Spleen (tissue), 11 donors: ENCODE results near the gene PLSCR4. TPM values are rescaled to one million over a fixed set of nuclear protein-coding genes. Genes with fewer than 3 reads are reported as not detected.
"Not testable (repeated sequence)": the region's sequence is repeated elsewhere in the genome, so short reads cannot be mapped to it uniquely, and the experiment has no call there.

ENCODE experiments used
- DNase-seq: peaks from one replicate; pipeline ENCODE4 v3.0.0-alpha.2; 2020
- H3K27ac ChIP-seq, 8 donors: fragments of 200-600 bp; sonication (generic) in 7 of 8; 1 replicate in 4 of 8; 2 replicates in 4 of 8; pipeline versions ENCODE4 v1.5.0 to v1.8.0; 2016 to 2021; ENCODE audit warnings: inconsistent platforms in 4 of 8, mild to moderate bottlenecking in 4 of 8, moderate library complexity in 1 of 8
- H3K27me3 ChIP-seq, 7 donors: fragments of 200-600 bp; sonication (generic) in 6 of 7; replicated peaks in 1 of 7; 1 replicate in 4 of 7; 2 replicates in 3 of 7; pipeline versions ENCODE4 v1.5.0 to v1.8.0; 2016 to 2021; ENCODE audit warnings: inconsistent platforms in 3 of 7, mild to moderate bottlenecking in 1 of 7
- H3K36me3 ChIP-seq, 6 donors: fragments of 200-600 bp; sonication (generic) in 5 of 6; 1 replicate in 4 of 6; 2 replicates in 2 of 6; pipeline versions ENCODE4 v1.5.0 to v1.8.0; 2016 to 2021; ENCODE audit warnings: inconsistent platforms in 2 of 6
- H3K4me1 ChIP-seq, 6 donors: fragments of 200-600 bp; sonication (generic) in 5 of 6; 1 replicate in 3 of 6; 2 replicates in 3 of 6; pipeline versions ENCODE4 v1.5.0 to v1.8.0; 2016 to 2021; ENCODE audit warnings: inconsistent platforms in 3 of 6
- H3K4me3 ChIP-seq, 8 donors: fragments of 200-600 bp; sonication (generic) in 7 of 8; 1 replicate in 4 of 8; 2 replicates in 4 of 8; pipeline versions ENCODE4 v1.5.0 to v1.8.0; 2016 to 2021; ENCODE audit warnings: inconsistent platforms in 4 of 8, mild to moderate bottlenecking in 4 of 8, moderate library complexity in 2 of 8
- H3K9me3 ChIP-seq, 8 donors: fragments of 200-600 bp; sonication (generic) in 7 of 8; 1 replicate in 4 of 8; 2 replicates in 4 of 8; pipeline versions ENCODE4 v1.5.0 to v1.8.0; 2016 to 2021; ENCODE audit warnings: inconsistent platforms in 4 of 8
- POLR2A ChIP-seq, 3 donors: fragments of 450-650 bp; IDR thresholded peaks; one replicate each; pipeline ENCODE4 v1.5.1; 2017; ENCODE audit warnings: antibody characterized with exemption in 3 of 3, mild to moderate bottlenecking in 1 of 3
- POLR2AphosphoS5 ChIP-seq, 3 donors: sonication (generic); formaldehyde crosslinking; IDR thresholded peaks; one replicate each; pipeline ENCODE4 v1.5.1; 2017; ENCODE audit warnings: antibody characterized with exemption in 3 of 3
- WGBS, 5 donors: extraction: QIAGEN DNeasy Blood & Tissue Kit in 3 of 5; methylation state at CpG; one replicate each; pipeline versions ENCODE4 v1.1.5 to v1.1.7; 2013 to 2018; 5-methylcytosine and 5-hydroxymethylcytosine counted together
- intact Hi-C: fragments of 100-400 bp; cut with DNase I; formaldehyde crosslinking; loops from one replicate; pipeline ENCODE4 v1.15.0; 2023; ENCODE audit warnings: low total_unique reads
- polyA plus RNA-seq, 3 donors: library from polyadenylated mRNA; stranded (reverse); fragments of 200-250 nt; gene quantifications; one replicate each; pipeline ENCODE4 v1.2.1, GENCODE V29; 2013
- total RNA-seq, 7 donors: library from RNA; depleted of rRNA in 3 of 7; stranded (reverse); fragments of >200 nt in 3 of 7; fragmentation: NEBNext Ultra II Directional in 4 of 7; extraction: Animal tissue kit (Norgen Biotek cat#: 25700) in 4 of 7; gene quantifications; one replicate each; pipeline versions ENCODE4 v1.1.0 to v1.2.1, GENCODE V29; 2016 to 2021
- TF ChIP-seq, protein P1 (sequence below), 11 experiments: fragments of 200-600 bp in 7 of 11; fragments of 450-650 bp in 4 of 11; sonication (generic) in 4 of 11; IDR thresholded peaks in 8 of 11; conservative IDR thresholded peaks in 3 of 11; 1 replicate in 7 of 11; 2 replicates in 4 of 11; pipeline versions ENCODE4 v1.4.0 to v1.8.0; 2016 to 2021; ENCODE audit warnings: antibody characterized with exemption in 11 of 11, inconsistent platforms in 4 of 11, mild to moderate bottlenecking in 1 of 11
- donor health status: healthy with polysubstance abuse.
- donor health status: DM: no; HTN: no; CAD: no; lungs with moderate emphysema.
- donor health status: DM: no; HTN: no; CAD: no.
- donor health status: Bipolar disorder and iron deficiency.
- donor health status: healthy.
- donor health status: DM: no; HTN: no; CAD: no.
- donor health status: DM: yes; HTN: yes; CAD: no.

PLSCR4 gene
- total and polyA plus RNA-seq, 10 donors: 4.7 to 77.5 (median 36.0) TPM

- Histone ChIP-seq H3K27ac (no peak overlapping the region), H3K4me3 (no peak overlapping the region), H3K27me3 (peaks cover 0 to 7% (median 0%) of the 10 kb centered on the region in 7 donors), H3K9me3 (peaks cover 0 to 13% (median 5%) of the 10 kb centered on the region in 8 donors), H3K36me3 (no peaks in the 10 kb centered on the region), H3K4me1 (peaks cover 0 to 8% (median 1%) of the 10 kb centered on the region in 6 donors)
- intact Hi-C loops: no loop called here
- DNase-seq: no peak
- TF ChIP-seq POLR2A (IDR thresholded peaks at IDR 0.05): no peak
- TF ChIP-seq POLR2AphosphoS5 (IDR thresholded peaks at IDR 0.05): no peak
- TF ChIP-seq, protein P1, sequence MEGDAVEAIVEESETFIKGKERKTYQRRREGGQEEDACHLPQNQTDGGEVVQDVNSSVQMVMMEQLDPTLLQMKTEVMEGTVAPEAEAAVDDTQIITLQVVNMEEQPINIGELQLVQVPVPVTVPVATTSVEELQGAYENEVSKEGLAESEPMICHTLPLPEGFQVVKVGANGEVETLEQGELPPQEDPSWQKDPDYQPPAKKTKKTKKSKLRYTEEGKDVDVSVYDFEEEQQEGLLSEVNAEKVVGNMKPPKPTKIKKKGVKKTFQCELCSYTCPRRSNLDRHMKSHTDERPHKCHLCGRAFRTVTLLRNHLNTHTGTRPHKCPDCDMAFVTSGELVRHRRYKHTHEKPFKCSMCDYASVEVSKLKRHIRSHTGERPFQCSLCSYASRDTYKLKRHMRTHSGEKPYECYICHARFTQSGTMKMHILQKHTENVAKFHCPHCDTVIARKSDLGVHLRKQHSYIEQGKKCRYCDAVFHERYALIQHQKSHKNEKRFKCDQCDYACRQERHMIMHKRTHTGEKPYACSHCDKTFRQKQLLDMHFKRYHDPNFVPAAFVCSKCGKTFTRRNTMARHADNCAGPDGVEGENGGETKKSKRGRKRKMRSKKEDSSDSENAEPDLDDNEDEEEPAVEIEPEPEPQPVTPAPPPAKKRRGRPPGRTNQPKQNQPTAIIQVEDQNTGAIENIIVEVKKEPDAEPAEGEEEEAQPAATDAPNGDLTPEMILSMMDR (IDR thresholded peaks at IDR 0.05 in 8 of 11, conservative IDR thresholded peaks at IDR 0.05 in 3 of 11): no peak
- 69 to 85% (median 77%) methylated on average over 2 to 3 of the region's 3 CpGs for WGBS, 5 donors
These were observed 6.1 kb upstream of the PLSCR4 start for GRCh38 chr3:146256851-146257486.

DNA sequence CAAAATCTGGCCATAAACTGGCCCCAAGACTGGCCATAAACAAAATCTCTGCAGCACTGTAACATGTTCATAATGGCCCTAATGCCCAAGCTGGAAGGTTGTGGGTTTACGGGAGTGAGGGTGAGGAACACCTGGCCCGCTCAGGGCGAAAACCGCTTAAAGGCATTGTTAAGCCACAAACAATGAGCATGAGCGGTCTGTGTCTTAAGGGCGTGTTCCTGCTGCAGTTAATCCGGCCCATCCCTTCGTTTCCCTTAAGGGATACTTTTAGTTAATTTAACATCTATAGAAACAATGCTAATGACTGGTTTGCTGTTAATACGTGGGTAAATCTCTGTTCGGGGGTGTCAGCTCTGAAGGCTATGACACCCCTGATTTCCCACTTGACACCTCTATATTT is 1.5 kb upstream of the PLSCR4 start:
- H3K4me3 ChIP-seq, DNase-seq, H3K36me3 ChIP-seq, intact Hi-C loops: not testable (repeated sequence)
- 78 to 87% (median 82%) methylated on average over 10 of the region's 10 CpGs for WGBS, 5 donors
- Histone ChIP-seq H3K27ac (peak overlapping the region in 7 of 8 donors; percentile 89 to 94 (median 92)), H3K27me3 (peaks cover 0 to 35% (median 8%) of the 10 kb centered on the region in 7 donors), H3K4me1 (peaks cover 3 to 31% (median 11%) of the 10 kb centered on the region in 6 donors), H3K9me3 (peaks cover 0 to 13% (median 5%) of the 10 kb centered on the region in 8 donors)

DNA sequence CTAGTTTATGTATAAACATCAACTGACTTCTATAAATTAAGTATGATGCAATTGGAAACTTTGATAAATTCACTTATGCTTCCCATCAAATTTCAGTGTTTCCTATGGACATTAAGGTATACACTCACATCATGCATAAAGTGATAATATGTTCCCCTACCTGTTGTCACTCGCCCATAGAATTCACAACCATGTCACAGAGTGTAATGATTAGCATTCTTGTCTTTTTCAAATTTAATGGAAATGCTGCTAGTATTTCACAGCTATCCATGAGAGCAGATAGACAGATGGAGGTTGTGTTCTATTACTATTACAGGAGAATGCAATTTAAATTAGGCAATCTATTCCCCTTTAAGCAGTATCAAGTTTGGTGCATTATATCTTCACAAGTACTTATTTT is 984 bp downstream of the PLSCR4 start:
- WGBS, 5 donors: 36 to 76% (median 47%) methylated on average over 1 of the region's 1 CpG
- TF ChIP-seq, protein P1 (IDR thresholded peaks at IDR 0.05 in 8 of 11, conservative IDR thresholded peaks at IDR 0.05 in 3 of 11): no peak
- TF ChIP-seq POLR2AphosphoS5 (IDR thresholded peaks at IDR 0.05): no peak
- no peak for TF ChIP-seq POLR2A (IDR thresholded peaks at IDR 0.05)
- intact Hi-C loops: no loop called here
- Histone ChIP-seq H3K36me3 (no peaks in the 10 kb centered on the region), H3K4me1 (peaks cover 3 to 31% (median 11%) of the 10 kb centered on the region in 6 donors), H3K27me3 (peaks cover 0 to 30% (median 8%) of the 10 kb centered on the region in 7 donors), H3K4me3 (peak overlapping the region; percentile 52 to 78 (median 63)), H3K9me3 (peaks cover 0 to 13% (median 5%) of the 10 kb centered on the region in 8 donors), H3K27ac (peak overlapping the region; percentile 62 to 94 (median 91))
- no peak for DNase-seq

DNA sequence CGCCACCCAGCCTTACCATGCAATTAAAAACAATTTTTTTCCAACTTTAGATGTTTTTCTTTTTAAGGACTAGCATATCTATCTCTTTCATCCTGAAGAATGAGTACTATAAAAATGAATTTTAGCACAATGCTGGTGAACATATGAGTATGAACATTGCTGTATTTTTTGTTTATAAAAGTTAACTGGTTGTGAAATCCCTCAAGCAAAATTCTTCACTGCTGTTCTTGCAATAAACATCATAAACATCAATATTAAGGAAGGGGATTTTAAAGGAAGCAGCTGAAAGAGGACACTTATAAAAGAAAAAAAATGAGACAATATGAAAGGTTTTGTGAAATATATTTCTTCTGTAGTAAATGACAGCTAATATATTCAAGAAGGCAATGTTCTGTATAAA is 3.0 kb downstream of the PLSCR4 start:
- Histone ChIP-seq H3K36me3 (no peaks in the 10 kb centered on the region), H3K4me1 (peaks cover 3 to 31% (median 11%) of the 10 kb centered on the region in 6 donors), H3K27ac (peak overlapping the region in 1 of 8 donors; percentile 1), H3K27me3 (peaks cover 0 to 30% (median 8%) of the 10 kb centered on the region in 7 donors), H3K9me3 (no peaks in the 10 kb centered on the region), H3K4me3 (peak overlapping the region in 2 of 8 donors; percentile 67 to 78)
- TF ChIP-seq POLR2A (IDR thresholded peaks at IDR 0.05) (no peak), POLR2AphosphoS5 (IDR thresholded peaks at IDR 0.05) (no peak)
- TF ChIP-seq, protein P1 (IDR thresholded peaks at IDR 0.05 in 8 of 11, conservative IDR thresholded peaks at IDR 0.05 in 3 of 11): no peak
- 91 to 96% (median 94%) methylated on average over 1 of the region's 1 CpG for WGBS, 5 donors
- intact Hi-C loops: no loop called here
- no peak for DNase-seq
